T-helper 17 cell (primary cell): ENCODE measurements around the gene INAFM1. TPM values are rescaled to one million over a fixed set of nuclear protein-coding genes. Genes with fewer than 3 reads are reported as not detected.
"Not testable (repeated sequence)": the region's sequence is repeated elsewhere in the genome, so short reads cannot be mapped to it uniquely, and the experiment has no call there.

Experiments
- ATAC-seq: fragments of 150-1000 bp; cut with Tn5 transposase; 2 replicates; pipeline ENCODE4 v1.10.0; 2021; ENCODE audit warnings: mild to moderate bottlenecking, moderate library complexity
- DNase-seq, 3 donors: peaks; one replicate each; pipeline versions ENCODE4 v3.0.0 to v3.0.0-alpha.2; 2020 to 2021
- H3K9me3 ChIP-seq: one replicate; pipeline ENCODE4 v1.7.0; 2013; ENCODE audit warnings: low read length, mild to moderate bottlenecking; ENCODE audit not compliant: control insufficient read depth, poor library complexity, severe bottlenecking
- H3K27ac Mint-ChIP-seq: one replicate; pipeline ENCODE4 v1.8.0; 2022; ENCODE audit warnings: mild to moderate bottlenecking, moderate library complexity, mixed read lengths
- H3K27me3 Mint-ChIP-seq: one replicate; pipeline ENCODE4 v1.8.0; 2022; ENCODE audit warnings: mixed read lengths
- H3K36me3 Mint-ChIP-seq: one replicate; pipeline ENCODE4 v1.8.0; 2022; ENCODE audit warnings: low read depth, mixed read lengths
- H3K4me1 Mint-ChIP-seq: one replicate; pipeline ENCODE4 v1.8.0; 2022; ENCODE audit warnings: mild to moderate bottlenecking, mixed read lengths
- H3K4me3 Mint-ChIP-seq: one replicate; pipeline ENCODE4 v1.8.0; 2022; ENCODE audit warnings: mild to moderate bottlenecking, moderate library complexity, mixed read lengths
- total RNA-seq, 4 donors: library from RNA in 2 of 4; stranded (reverse) in 2 of 4; gene quantifications; one replicate each; pipeline ENCODE4 v1.2.3 and lab custom pipeline; 2022 to 2026

Gene INAFM1
- total RNA-seq, 2 donors from 2014 or later, result 9.2 to 9.9 TPM

DNA sequence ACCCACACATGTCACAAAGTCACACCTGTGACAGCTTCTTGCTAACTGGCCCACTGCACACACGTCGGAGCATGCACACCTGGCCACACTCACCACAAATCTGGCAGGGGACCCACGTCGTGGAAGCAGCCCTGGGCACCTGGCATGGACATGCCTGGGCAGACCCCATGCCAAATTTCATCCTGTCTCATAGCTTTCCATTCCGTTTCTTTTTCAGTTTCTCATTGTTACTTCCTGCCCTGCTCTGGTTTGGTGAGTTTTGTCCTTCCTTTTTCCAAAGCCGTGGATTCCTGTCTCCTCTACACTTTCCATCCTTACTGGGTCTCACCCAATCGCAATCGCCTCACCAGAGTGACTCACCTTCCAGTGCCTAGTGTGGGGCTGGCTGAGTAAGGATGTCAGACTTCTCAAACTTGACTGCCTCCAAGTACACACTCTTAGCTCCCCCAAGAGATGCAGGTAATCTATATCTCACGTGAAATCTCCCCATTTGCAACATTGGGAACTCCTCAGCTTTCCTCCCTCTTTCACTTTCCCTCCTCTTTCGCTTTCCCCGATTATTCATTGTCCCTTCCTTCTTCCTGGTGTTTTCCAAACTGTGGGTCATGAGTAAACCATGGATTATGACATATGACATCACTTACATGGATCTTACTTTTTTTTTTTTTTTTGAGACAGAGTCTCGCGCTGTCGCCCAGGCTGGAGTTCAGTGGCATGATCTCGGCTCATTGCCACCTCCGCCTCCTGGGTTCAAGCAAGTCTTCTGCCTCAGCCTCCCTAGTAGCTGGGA is 42.1 kb upstream of the INAFM1 start:
- no peaks in the 10 kb centered on the region for H3K36me3 Mint-ChIP-seq
- peaks cover 15% of the 10 kb centered on the region for H3K4me1 Mint-ChIP-seq
- ATAC-seq (no peak), DNase-seq (no peak)
- no peaks in the 10 kb centered on the region for H3K27me3 Mint-ChIP-seq
- H3K27ac Mint-ChIP-seq, result peak overlapping the region; percentile 82
- no peaks in the 10 kb centered on the region for H3K9me3 ChIP-seq
- peak overlapping the region; percentile 81 for H3K4me3 Mint-ChIP-seq

DNA sequence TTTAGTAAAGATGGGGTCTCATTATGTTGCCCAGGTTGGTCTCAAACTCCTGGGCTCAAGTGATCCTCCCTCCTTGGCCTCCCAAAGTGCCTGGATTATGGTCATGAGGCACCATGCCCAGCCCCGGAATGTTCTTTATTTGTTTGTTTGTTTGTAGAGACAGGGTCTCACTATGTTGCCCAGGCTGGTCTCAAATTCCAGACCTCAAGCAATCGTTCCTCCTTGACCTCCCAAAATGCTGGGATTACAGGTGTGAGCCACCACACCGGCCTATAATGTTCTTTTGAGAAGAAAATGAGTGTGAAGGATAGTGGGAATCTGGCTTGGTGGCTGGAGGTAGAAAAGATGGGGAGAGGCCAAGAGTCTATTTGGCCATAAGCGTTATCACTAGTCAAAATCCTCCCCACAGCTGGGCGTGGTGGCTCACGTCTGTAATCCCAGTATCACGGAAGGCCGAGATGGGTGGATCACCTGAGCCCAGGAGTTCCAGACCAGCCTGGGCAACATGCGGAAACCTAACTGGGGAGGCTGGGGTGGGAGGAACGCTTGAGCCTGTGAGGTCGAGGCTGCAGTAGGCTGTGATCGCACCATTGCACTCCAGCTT is 38.5 kb upstream of the INAFM1 start:
- ATAC-seq, result no peak

DNA sequence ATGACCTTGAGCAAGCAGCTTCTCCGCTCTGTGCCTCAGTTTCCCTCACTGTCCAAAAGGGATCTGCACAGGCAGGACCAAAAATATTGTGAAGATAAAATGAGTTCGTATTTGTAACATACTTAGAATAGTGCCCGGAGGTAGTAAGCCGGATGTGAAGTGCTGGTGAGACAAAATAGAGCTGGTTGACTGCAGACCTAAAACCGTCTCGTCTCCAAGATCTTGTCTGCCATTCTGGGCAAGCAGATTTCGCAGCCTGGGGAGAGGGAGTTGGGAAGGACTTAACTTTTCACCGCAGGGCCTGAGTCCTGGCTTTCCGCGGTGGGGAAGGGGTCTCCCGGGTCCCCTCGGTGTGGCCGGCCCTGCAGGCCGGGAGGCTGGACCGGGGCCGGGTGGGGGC is 35.5 kb upstream of the INAFM1 start:
- H3K27me3 Mint-ChIP-seq, result no peaks in the 10 kb centered on the region
- peak overlapping the region; percentile 77 for H3K27ac Mint-ChIP-seq
- peaks cover 15% of the 10 kb centered on the region for H3K4me1 Mint-ChIP-seq
- H3K9me3 ChIP-seq, result no peaks in the 10 kb centered on the region
- H3K36me3 Mint-ChIP-seq, result no peaks in the 10 kb centered on the region
- H3K4me3 Mint-ChIP-seq, result peak overlapping the region; percentile 87
- no peak for ATAC-seq
- no peak for DNase-seq

More for the DNA sequence above, 38.5 kb upstream of the INAFM1 start:
- H3K9me3 ChIP-seq, result no peaks in the 10 kb centered on the region
- Mint-ChIP-seq H3K27me3 (no peaks in the 10 kb centered on the region), H3K36me3 (no peaks in the 10 kb centered on the region), H3K27ac (no peak overlapping the region), H3K4me3 (no peak overlapping the region), H3K4me1 (peaks cover 17% of the 10 kb centered on the region)
- no peak for DNase-seq

- ATAC-seq, result peak; percentile 39
- DNase-seq, result peak; percentile 52 to 72 (median 69)
- H3K27ac Mint-ChIP-seq, result peak overlapping the region; percentile 27
- no peak overlapping the region for H3K4me3 Mint-ChIP-seq
- H3K27me3 Mint-ChIP-seq, result no peaks in the 10 kb centered on the region
- H3K4me1 Mint-ChIP-seq, result peaks cover 19% of the 10 kb centered on the region
- no peaks in the 10 kb centered on the region for H3K36me3 Mint-ChIP-seq
- no peaks in the 10 kb centered on the region for H3K9me3 ChIP-seq
Observed at GRCh38 chr19:47239610-47240296, 34.9 kb upstream of the INAFM1 start.

GRCh38 chr19:47240556-47240955 is 34.1 kb upstream of the INAFM1 start:
- no peak for DNase-seq

GRCh38 chr19:47240996-47241918 is 33.4 kb upstream of the INAFM1 start:
- DNase-seq (peak; percentile 81 to 86 (median 82)), ATAC-seq (peak; percentile 71)
- no peaks in the 10 kb centered on the region for H3K9me3 ChIP-seq
- H3K4me1 Mint-ChIP-seq, result peaks cover 20% of the 10 kb centered on the region
- H3K4me3 Mint-ChIP-seq, result no peak overlapping the region
- no peaks in the 10 kb centered on the region for H3K27me3 Mint-ChIP-seq
- H3K27ac Mint-ChIP-seq, result no peak overlapping the region
- H3K36me3 Mint-ChIP-seq, result no peaks in the 10 kb centered on the region

More at GRCh38 chr19:47240556-47240955, 34.1 kb upstream of the INAFM1 start:
- Mint-ChIP-seq H3K27me3 (no peaks in the 10 kb centered on the region), H3K4me1 (peaks cover 20% of the 10 kb centered on the region), H3K27ac (peak overlapping the region; percentile 27), H3K36me3 (no peaks in the 10 kb centered on the region), H3K4me3 (no peak overlapping the region)
- H3K9me3 ChIP-seq, result no peaks in the 10 kb centered on the region
- no peak for ATAC-seq

- no peaks in the 10 kb centered on the region for H3K9me3 ChIP-seq
- Mint-ChIP-seq H3K4me3 (no peak overlapping the region), H3K27ac (no peak overlapping the region), H3K36me3 (no peaks in the 10 kb centered on the region), H3K4me1 (peaks cover 20% of the 10 kb centered on the region), H3K27me3 (no peaks in the 10 kb centered on the region)
- ATAC-seq (no peak), DNase-seq (no peak)
Observed at GRCh38 chr19:47241919-47242577, 32.6 kb upstream of the INAFM1 start.

DNA sequence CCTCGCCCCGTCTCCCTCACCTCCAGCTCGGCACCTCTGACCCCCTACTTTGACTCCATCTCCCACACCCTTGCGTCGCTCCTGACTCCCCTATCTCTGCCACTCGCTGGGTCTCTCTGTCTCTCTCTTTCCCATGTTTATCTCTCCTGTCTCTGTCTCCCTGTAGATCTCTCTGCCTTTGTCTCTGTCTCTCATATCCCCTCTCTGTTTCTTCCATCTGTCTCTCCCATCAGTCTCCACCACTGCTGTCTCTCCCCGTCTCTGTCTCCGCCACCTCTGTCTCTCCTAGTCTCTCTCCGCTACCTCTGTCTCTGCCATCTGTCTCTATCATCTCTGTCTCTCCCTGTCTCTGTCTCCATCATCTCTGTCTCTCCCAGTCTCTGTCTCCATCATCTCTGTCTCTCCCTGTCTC is 31.3 kb upstream of the INAFM1 start:
- H3K9me3 ChIP-seq, result no peaks in the 10 kb centered on the region
- Mint-ChIP-seq H3K4me1 (peaks cover 22% of the 10 kb centered on the region), H3K4me3 (peak overlapping the region; percentile 86), H3K27me3 (no peaks in the 10 kb centered on the region), H3K36me3 (no peaks in the 10 kb centered on the region), H3K27ac (no peak overlapping the region)
- ATAC-seq (peak; percentile 1), DNase-seq (no peak)

DNA sequence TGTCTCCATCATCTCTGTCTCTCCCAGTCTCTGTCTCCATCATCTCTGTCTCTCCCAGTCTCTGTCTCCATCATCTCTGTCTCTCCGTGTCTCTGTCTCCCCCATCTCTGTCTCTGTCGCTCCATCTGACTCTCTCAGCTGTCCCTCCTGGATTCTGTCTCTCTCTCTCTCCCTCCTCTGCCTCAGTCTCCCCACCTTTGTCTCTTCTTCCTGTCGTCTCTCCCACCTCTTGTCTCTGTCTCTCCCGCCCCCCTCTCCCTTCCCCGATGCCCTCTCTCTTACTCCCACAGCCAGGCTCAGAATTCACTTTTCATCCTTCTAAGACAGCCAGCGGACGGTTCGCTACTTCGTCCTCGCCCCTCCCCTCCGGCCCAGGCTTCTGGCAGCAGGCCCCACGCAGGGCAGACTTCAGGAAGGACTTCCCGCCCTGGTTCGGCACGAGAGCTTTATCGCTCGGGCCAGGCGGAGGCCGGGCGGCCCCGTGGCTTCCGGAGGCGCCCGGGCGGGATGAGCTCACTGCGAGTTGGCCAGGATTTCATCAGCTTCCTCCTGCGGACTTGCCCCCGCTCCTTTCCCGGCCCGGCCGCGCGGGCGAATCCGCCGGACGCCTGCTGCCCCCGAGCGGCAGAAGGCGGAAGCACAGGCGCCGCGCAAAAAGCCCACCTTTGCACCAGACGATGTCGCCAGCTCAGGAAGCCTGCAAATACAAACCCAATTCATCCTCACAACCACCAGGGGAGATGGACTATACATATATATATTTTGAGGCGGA is 30.7 kb upstream of the INAFM1 start:
- Mint-ChIP-seq H3K27me3 (no peaks in the 10 kb centered on the region), H3K4me1 (peaks cover 20% of the 10 kb centered on the region), H3K36me3 (no peaks in the 10 kb centered on the region), H3K27ac (no peak overlapping the region), H3K4me3 (peak overlapping the region; percentile 86)
- peak; percentile 78 to 86 (median 85) for DNase-seq
- no peaks in the 10 kb centered on the region for H3K9me3 ChIP-seq
- peak; percentile 55 for ATAC-seq

GRCh38 chr19:47247308-47247990 is 27.2 kb upstream of the INAFM1 start:
- ATAC-seq (no peak), DNase-seq (peak; percentile 64 to 79 (median 71))
- Mint-ChIP-seq H3K36me3 (no peaks in the 10 kb centered on the region), H3K27me3 (no peaks in the 10 kb centered on the region), H3K4me1 (peaks cover 21% of the 10 kb centered on the region), H3K4me3 (peak overlapping the region; percentile 57), H3K27ac (no peak overlapping the region)
- no peaks in the 10 kb centered on the region for H3K9me3 ChIP-seq

DNA sequence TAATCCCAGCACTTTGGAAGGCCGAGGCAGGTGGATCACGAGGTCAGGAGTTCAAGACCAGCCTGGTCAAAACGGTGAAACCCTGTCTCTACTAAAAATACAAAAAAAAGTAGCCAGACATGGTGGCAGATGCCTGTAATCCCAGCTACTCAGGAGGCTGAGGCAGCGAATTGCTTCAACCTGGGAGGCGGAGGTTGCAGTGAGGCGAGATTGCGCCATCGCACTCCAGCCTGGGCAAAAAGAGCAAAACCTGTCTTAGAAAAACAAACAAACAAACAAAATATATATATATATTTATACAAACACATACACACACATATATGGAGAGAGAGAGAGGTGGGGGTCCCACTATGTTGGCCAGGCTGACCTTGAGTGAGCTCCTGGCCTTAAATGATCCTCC is 21.7 kb upstream of the INAFM1 start:
- not testable (repeated sequence) for H3K4me3 Mint-ChIP-seq, H3K27ac Mint-ChIP-seq, H3K36me3 Mint-ChIP-seq, DNase-seq, H3K9me3 ChIP-seq, ATAC-seq, H3K27me3 Mint-ChIP-seq
- H3K4me1 Mint-ChIP-seq, result peaks cover 22% of the 10 kb centered on the region
